K562 (cell line): Measurements from ENCODE around the gene RUNDC3A. TPM values are rescaled to one million over a fixed set of nuclear protein-coding genes. Genes with fewer than 3 reads are reported as not detected.

Source experiments
- ATF1 ChIP-seq, 2 experiments: fragments of 450-650 bp in 1 of 2; IDR thresholded peaks; 2 replicates each; pipeline ENCODE4 v1.6.1; 2016; ENCODE audit warnings: missing compliant biosample characterization in 1 of 2, missing genetic modification characterization in 1 of 2
- ELF2 ChIP-seq: fragments of 250-450 bp; sonication (Bioruptor Pico); IDR thresholded peaks from 2 replicates; pipeline ENCODE4 v1.5.0; 2021; ENCODE audit warnings: mild to moderate bottlenecking
- ESRRA ChIP-seq: fragments of 450-650 bp; IDR thresholded peaks from 2 replicates; pipeline ENCODE4 v1.6.1; 2014; ENCODE audit warnings: low read depth, mild to moderate bottlenecking, moderate library complexity, borderline replicate concordance
- FOXA1 ChIP-seq: fragments of 450-650 bp; IDR thresholded peaks from 2 replicates; pipeline ENCODE4 v1.6.1; 2016; ENCODE audit warnings: mild to moderate bottlenecking, borderline replicate concordance
- GTF2A2 ChIP-seq: IDR thresholded peaks from 2 replicates; pipeline ENCODE4 v1.6.1; 2016; ENCODE audit warnings: mild to moderate bottlenecking, missing genetic modification characterization, missing compliant biosample characterization
- HOMEZ ChIP-seq: fragments of 250-450 bp; sonication (Bioruptor Pico); IDR thresholded peaks from 2 replicates; pipeline ENCODE4 v1.4.0; 2020; ENCODE audit warnings: mild to moderate bottlenecking, moderate library complexity
- IRF1 ChIP-seq: sonication (generic); formaldehyde crosslinking; IDR thresholded peaks from 2 replicates; pipeline ENCODE4 v1.8.0; 2022; ENCODE audit warnings: missing genetic modification reagents, mild to moderate bottlenecking, borderline replicate concordance
- POLR2AphosphoS5 ChIP-seq: IDR thresholded peaks from 2 replicates; pipeline ENCODE4 v1.6.1; 2011; ENCODE audit warnings: mild to moderate bottlenecking, low read depth, low read length, moderate library complexity; ENCODE audit not compliant: control insufficient read depth, insufficient read depth
- RUNX1 ChIP-seq: sonication (generic); IDR thresholded peaks from 2 replicates; pipeline ENCODE4 v1.6.1; 2016; ENCODE audit warnings: antibody characterized with exemption, low read depth
- SOX6 ChIP-seq: fragments of 450-650 bp; IDR thresholded peaks from 2 replicates; pipeline ENCODE4 v1.6.1; 2014; ENCODE audit warnings: mild to moderate bottlenecking
- SP2 ChIP-seq: IDR thresholded peaks from 2 replicates; pipeline ENCODE4 v1.6.1; 2011; ENCODE audit warnings: mild to moderate bottlenecking, low read depth, low read length, moderate library complexity; ENCODE audit not compliant: poor library complexity, severe bottlenecking; ENCODE audit errors: extremely low read depth
- STAG1 ChIP-seq: sonication (generic); formaldehyde crosslinking; IDR thresholded peaks from 2 replicates; pipeline ENCODE4 v1.5.0; 2020; ENCODE audit warnings: missing genetic modification reagents, borderline replicate concordance
- ZNF707 ChIP-seq: fragments of 250-450 bp; sonication (Bioruptor Pico); conservative IDR thresholded peaks from 2 replicates; pipeline ENCODE4 v1.8.0; 2022; ENCODE audit warnings: inconsistent platforms, mild to moderate bottlenecking, moderate library complexity
- ZNF764 ChIP-seq: fragments of 250-450 bp; sonication (Bioruptor Pico); IDR thresholded peaks from 2 replicates; pipeline ENCODE4 v1.4.0; 2020; ENCODE audit warnings: low read depth, mild to moderate bottlenecking, moderate library complexity
- ZSCAN32 ChIP-seq: fragments of 450-650 bp; formaldehyde crosslinking; IDR thresholded peaks from 2 replicates; pipeline ENCODE4 v1.4.0; 2020; ENCODE audit warnings: mild to moderate bottlenecking, moderate library complexity
- polyA plus RNA-seq, 8 experiments: library from polyadenylated mRNA; depleted of rRNA in 4 of 8; stranded (reverse) in 5 of 8; unstranded in 3 of 8; fragments of >200 nt; fragmentation: Nextera tagmentation in 2 of 8; fragmentation: Illumina TruSeq in 1 of 8; extraction: Ambion mirVana in 2 of 8; extraction: Trizol in 1 of 8; gene quantifications; 2 replicates each; pipeline versions ENCODE4 v1.2.1 to v1.2.3, GENCODE V29; 2011 to 2014; ENCODE audit warnings: inconsistent platforms in 1 of 8, missing spikeins in 1 of 8
- total RNA-seq, 7 experiments: library from RNA; depleted of rRNA in 6 of 7; stranded (reverse); fragments of >200 nt in 6 of 7; fragmentation: Illumina TruSeq in 2 of 7; extraction: Trizol in 2 of 7; gene quantifications; 2 replicates each; pipeline versions ENCODE4 v1.2.1 to v1.2.3, GENCODE V29; 2011 to 2021; ENCODE audit warnings: low replicate concordance in 1 of 7
- TF ChIP-seq, protein P1 (sequence below), 2 experiments: fragments of 150-350 bp in 1 of 2; IDR thresholded peaks; 2 replicates each; pipeline ENCODE4 v1.6.1; 2012 to 2016; ENCODE audit warnings: low read depth in 2 of 2, low read length in 2 of 2, mild to moderate bottlenecking in 1 of 2, moderate library complexity in 1 of 2
- TF ChIP-seq, protein P2 (sequence below): sonication (generic); formaldehyde crosslinking; IDR thresholded peaks from 2 replicates; pipeline ENCODE4 v1.8.0; 2023; ENCODE audit warnings: mild to moderate bottlenecking, missing genetic modification reagents

RUNDC3A gene
- total and polyA plus RNA-seq, 9 of the 15 experiments (the other 6 are each of a cell fraction or from before 2014, with no cell fraction given): not detected

DNA sequence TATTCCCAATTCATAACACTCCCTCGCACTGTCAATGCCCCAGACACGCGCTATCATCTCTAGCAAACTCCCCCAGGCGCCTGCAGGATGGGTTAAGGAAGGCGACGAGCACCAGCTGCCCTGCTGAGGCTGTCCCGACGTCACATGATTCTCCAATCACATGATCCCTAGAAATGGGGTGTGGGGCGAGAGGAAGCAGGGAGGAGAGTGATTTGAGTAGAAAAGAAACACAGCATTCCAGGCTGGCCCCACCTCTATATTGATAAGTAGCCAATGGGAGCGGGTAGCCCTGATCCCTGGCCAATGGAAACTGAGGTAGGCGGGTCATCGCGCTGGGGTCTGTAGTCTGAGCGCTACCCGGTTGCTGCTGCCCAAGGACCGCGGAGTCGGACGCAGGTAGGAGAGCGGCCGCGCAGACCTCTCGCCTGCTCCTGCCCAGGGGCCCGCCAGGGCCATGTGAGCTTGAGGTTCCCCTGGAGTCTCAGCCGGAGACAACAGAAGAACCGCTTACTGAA is 36.6 kb downstream of the RUNDC3A start, which contains the start of gene GRN (continued):
- TF ChIP-seq ZNF764 (no peak), ELF2 (CRISPR knock-in tag) (no peak), ATF1 (CRISPR knock-in tag; IDR thresholded peaks at IDR 0.05) (no peak), ATF1 (tag; IDR thresholded peaks at IDR 0.05) (peak; percentile 83), SP2 (peak; percentile 62), IRF1 (CRISPR knock-in tag) (no peak), FOXA1 (no peak), ESRRA (no peak), RUNX1 (no peak), ZNF707 (no peak), SOX6 (no peak), HOMEZ (CRISPR knock-in tag) (no peak), GTF2A2 (no peak), POLR2AphosphoS5 (no peak), STAG1 (CRISPR knock-in tag) (no peak), ZSCAN32 (no peak)
- TF ChIP-seq, protein P1, sequence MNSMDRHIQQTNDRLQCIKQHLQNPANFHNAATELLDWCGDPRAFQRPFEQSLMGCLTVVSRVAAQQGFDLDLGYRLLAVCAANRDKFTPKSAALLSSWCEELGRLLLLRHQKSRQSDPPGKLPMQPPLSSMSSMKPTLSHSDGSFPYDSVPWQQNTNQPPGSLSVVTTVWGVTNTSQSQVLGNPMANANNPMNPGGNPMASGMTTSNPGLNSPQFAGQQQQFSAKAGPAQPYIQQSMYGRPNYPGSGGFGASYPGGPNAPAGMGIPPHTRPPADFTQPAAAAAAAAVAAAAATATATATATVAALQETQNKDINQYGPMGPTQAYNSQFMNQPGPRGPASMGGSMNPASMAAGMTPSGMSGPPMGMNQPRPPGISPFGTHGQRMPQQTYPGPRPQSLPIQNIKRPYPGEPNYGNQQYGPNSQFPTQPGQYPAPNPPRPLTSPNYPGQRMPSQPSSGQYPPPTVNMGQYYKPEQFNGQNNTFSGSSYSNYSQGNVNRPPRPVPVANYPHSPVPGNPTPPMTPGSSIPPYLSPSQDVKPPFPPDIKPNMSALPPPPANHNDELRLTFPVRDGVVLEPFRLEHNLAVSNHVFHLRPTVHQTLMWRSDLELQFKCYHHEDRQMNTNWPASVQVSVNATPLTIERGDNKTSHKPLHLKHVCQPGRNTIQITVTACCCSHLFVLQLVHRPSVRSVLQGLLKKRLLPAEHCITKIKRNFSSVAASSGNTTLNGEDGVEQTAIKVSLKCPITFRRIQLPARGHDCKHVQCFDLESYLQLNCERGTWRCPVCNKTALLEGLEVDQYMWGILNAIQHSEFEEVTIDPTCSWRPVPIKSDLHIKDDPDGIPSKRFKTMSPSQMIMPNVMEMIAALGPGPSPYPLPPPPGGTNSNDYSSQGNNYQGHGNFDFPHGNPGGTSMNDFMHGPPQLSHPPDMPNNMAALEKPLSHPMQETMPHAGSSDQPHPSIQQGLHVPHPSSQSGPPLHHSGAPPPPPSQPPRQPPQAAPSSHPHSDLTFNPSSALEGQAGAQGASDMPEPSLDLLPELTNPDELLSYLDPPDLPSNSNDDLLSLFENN (IDR thresholded peaks at IDR 0.05; ENCODE audit: low read depth in 2 of 2, low read length in 2 of 2): no peak
- TF ChIP-seq, protein P2, sequence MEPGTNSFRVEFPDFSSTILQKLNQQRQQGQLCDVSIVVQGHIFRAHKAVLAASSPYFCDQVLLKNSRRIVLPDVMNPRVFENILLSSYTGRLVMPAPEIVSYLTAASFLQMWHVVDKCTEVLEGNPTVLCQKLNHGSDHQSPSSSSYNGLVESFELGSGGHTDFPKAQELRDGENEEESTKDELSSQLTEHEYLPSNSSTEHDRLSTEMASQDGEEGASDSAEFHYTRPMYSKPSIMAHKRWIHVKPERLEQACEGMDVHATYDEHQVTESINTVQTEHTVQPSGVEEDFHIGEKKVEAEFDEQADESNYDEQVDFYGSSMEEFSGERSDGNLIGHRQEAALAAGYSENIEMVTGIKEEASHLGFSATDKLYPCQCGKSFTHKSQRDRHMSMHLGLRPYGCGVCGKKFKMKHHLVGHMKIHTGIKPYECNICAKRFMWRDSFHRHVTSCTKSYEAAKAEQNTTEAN (CRISPR knock-in tag): 0 out of 2 replicates have a peak, but pooled peaks have one; percentile 35
